ENCODE results near the gene CD200.

Gene CD200

GRCh38 chr3:112333381-112334317 lies 693 bp downstream of the CD200 start:
- Histone ChIP-seq H3K9me3 (replicated peaks; ENCODE audit: insufficient read depth, low read length) (no peaks in the 10 kb centered on the region), H4K20me1 (ENCODE audit: insufficient read depth, low read length) (no peaks in the 10 kb centered on the region), H3K4me1 (ENCODE audit: low read length) (no peaks in the 10 kb centered on the region), H3K36me3 (replicated peaks; ENCODE audit: insufficient read depth, low read length) (no peaks in the 10 kb centered on the region), H3K79me2 (ENCODE audit: low read length) (no peaks in the 10 kb centered on the region), H2AFZ (ENCODE audit: low read length) (peak overlapping the region; percentile 87), H3F3A (ENCODE audit: insufficient read depth, low read length) (no peaks in the 10 kb centered on the region), H3K4me3 (ENCODE audit: low read length) (peak overlapping the region; percentile 66), H3K9me2 (replicated peaks; ENCODE audit: insufficient read depth, low read length) (no peaks in the 10 kb centered on the region), H3K27ac (ENCODE audit: low read length) (no peak overlapping the region), H3K9ac (ENCODE audit: low read length) (peak overlapping the region; percentile 55; the same call in 1 of the 2 replicates), H3K4me2 (ENCODE audit: low read depth, low read length) (peak overlapping the region; percentile 85), H3K27me3 (replicated peaks; ENCODE audit: insufficient read depth, low read length) (no peaks in the 10 kb centered on the region)
- DNase-seq, result no peak
- no peak for TF ChIP-seq EZH2phosphoT487 (IDR thresholded peaks at IDR 0.05; ENCODE audit: low read length)
- TF ChIP-seq CTCF (IDR thresholded peaks at IDR 0.05; ENCODE audit: low read length), result no peak
- TF ChIP-seq EZH2 (optimal IDR thresholded peaks at IDR 0.05; ENCODE audit: low read depth, low read length), result no peak

DNA sequence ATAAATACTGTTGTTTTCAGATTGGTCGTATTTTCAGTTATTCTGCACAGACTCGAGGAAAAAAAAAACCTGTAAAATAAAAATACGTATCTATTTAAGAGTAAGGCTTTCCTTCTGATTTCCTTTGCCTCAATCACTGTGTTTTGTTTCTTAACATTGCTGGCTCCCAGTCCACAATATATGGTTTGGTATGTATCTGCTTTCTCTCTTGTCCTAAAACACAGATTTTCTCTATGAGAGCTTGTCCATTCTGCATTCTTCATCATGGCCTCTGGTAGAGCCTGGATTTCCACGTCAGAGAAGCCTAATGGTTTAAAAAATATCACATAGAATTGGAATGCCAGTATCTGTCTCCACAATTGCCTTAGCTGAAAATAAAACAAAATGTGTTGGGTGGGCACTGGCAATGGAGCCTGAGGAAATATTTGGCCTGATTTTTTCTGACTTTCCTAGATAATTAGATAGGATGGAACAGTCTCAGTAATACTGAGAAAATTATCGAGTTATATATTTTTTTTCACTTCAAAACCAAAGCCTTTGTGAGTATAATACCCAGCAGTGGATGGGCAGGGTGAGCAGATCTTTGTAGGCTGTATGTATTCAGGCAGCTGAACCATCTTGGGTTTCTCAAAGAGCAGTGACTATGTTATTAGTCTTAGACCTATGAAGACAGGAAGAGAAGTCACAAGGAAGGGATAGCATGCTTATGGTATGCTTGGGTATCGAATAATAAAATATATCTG lies 1.9 kb downstream of the CD200 start:
- Histone ChIP-seq H3K9me2 (replicated peaks; ENCODE audit: insufficient read depth, low read length) (no peaks in the 10 kb centered on the region), H3K79me2 (ENCODE audit: low read length) (no peaks in the 10 kb centered on the region), H3K36me3 (replicated peaks; ENCODE audit: insufficient read depth, low read length) (no peaks in the 10 kb centered on the region), H4K20me1 (ENCODE audit: insufficient read depth, low read length) (no peaks in the 10 kb centered on the region), H3K27me3 (replicated peaks; ENCODE audit: insufficient read depth, low read length) (no peaks in the 10 kb centered on the region), H3F3A (ENCODE audit: insufficient read depth, low read length) (no peaks in the 10 kb centered on the region), H2AFZ (ENCODE audit: low read length) (no peak overlapping the region), H3K9ac (ENCODE audit: low read length) (no peak overlapping the region), H3K9me3 (replicated peaks; ENCODE audit: insufficient read depth, low read length) (no peaks in the 10 kb centered on the region), H3K4me3 (ENCODE audit: low read length) (no peak overlapping the region), H3K27ac (ENCODE audit: low read length) (no peak overlapping the region), H3K4me2 (ENCODE audit: low read depth, low read length) (no peak overlapping the region), H3K4me1 (ENCODE audit: low read length) (no peaks in the 10 kb centered on the region)
- TF ChIP-seq EZH2 (optimal IDR thresholded peaks at IDR 0.05; ENCODE audit: low read depth, low read length), result no peak
- TF ChIP-seq EZH2phosphoT487 (IDR thresholded peaks at IDR 0.05; ENCODE audit: low read length), result no peak
- TF ChIP-seq CTCF (IDR thresholded peaks at IDR 0.05; ENCODE audit: low read length), result no peak
- DNase-seq, result no peak

GRCh38 chr3:112335434-112335781 lies 2.5 kb downstream of the CD200 start:
- H3K27ac ChIP-seq (ENCODE audit: low read length), result no peak overlapping the region
- H3K9ac ChIP-seq (ENCODE audit: low read length), result no peak overlapping the region
- no peaks in the 10 kb centered on the region for H4K20me1 ChIP-seq (ENCODE audit: insufficient read depth, low read length)
- no peak overlapping the region for H3K4me2 ChIP-seq (ENCODE audit: low read depth, low read length)
- H3K9me2 ChIP-seq (replicated peaks; ENCODE audit: insufficient read depth, low read length), result no peaks in the 10 kb centered on the region
- no peaks in the 10 kb centered on the region for H3K4me1 ChIP-seq (ENCODE audit: low read length)
- H3K36me3 ChIP-seq (replicated peaks; ENCODE audit: insufficient read depth, low read length), result no peaks in the 10 kb centered on the region
- H3K4me3 ChIP-seq (ENCODE audit: low read length), result no peak overlapping the region
- no peaks in the 10 kb centered on the region for H3F3A ChIP-seq (ENCODE audit: insufficient read depth, low read length)
- H3K79me2 ChIP-seq (ENCODE audit: low read length), result no peaks in the 10 kb centered on the region
- TF ChIP-seq EZH2 (optimal IDR thresholded peaks at IDR 0.05; ENCODE audit: low read depth, low read length), result no peak
- TF ChIP-seq CTCF (IDR thresholded peaks at IDR 0.05; ENCODE audit: low read length), result no peak
- TF ChIP-seq EZH2phosphoT487 (IDR thresholded peaks at IDR 0.05; ENCODE audit: low read length), result no peak
- H3K9me3 ChIP-seq (replicated peaks; ENCODE audit: insufficient read depth, low read length), result no peaks in the 10 kb centered on the region
- DNase-seq, result no peak
- no peak overlapping the region for H2AFZ ChIP-seq (ENCODE audit: low read length)
- no peaks in the 10 kb centered on the region for H3K27me3 ChIP-seq (replicated peaks; ENCODE audit: insufficient read depth, low read length)
